HG02884 (cell line): ENCODE measurements around the gene AMDHD2.
"Not testable (repeated sequence)": the region's sequence is repeated elsewhere in the genome, so short reads cannot be mapped to it uniquely, and the experiment has no call there.

ENCODE experiments used
- ATAC-seq: cut with Tn5 transposase; IDR thresholded peaks from one replicate; pipeline ENCODE4 v1.9.1; 2021; ENCODE audit warnings: mild to moderate bottlenecking, moderate library complexity; ENCODE audit not compliant: unreplicated experiment

The AMDHD2 gene

GRCh38 chr16:2520097-2520783, at the start of gene AMDHD2:
Gene AMDHD2, plus strand, starts transcription at chr16:2520371. Its CDS starts 88 bp downstream, at chr16:2520459.
- ATAC-seq: no peak

GRCh38 chr16:2470603-2471015, 49.6 kb upstream of the AMDHD2 start:
- ATAC-seq: no peak

DNA sequence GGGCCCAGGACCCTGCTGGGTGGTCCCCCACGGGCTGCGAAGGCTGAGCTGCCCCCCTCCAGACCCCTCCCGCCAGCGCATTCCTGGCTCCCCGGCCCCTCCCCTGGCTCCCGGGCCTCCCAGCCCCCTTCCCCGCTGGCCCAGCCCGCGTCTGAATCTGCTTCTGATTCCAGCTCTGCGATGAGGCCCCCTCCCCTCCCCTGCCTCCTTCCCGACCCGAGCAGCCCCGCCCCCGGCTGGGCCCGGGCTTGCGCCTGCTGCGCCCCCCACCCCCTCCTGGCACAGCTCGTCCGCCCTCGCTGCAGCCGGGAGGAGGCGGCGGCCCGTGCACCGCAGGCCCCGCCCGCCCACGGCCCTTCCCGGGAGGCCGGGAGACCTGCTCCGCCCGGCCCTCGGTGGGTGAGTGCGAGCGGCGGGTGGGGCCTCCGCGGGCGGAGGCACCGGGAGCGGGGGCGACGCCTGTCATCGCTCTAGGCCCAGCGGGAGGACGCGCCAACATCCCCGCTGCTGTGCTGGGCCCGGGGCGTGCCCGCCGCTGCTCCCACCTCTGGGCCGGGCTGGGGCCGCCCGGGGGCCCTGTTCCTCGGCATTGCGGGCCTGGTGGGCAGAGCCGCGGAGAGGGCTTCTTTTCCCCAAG, 49.0 kb upstream of the AMDHD2 start, which contains the start of gene NTN3:
Gene NTN3 (plus strand): TSS at position 282 of the 637 bp plus-strand sequence. CDS start 405 bp downstream, outside the sequence.
- no peak for ATAC-seq

DNA sequence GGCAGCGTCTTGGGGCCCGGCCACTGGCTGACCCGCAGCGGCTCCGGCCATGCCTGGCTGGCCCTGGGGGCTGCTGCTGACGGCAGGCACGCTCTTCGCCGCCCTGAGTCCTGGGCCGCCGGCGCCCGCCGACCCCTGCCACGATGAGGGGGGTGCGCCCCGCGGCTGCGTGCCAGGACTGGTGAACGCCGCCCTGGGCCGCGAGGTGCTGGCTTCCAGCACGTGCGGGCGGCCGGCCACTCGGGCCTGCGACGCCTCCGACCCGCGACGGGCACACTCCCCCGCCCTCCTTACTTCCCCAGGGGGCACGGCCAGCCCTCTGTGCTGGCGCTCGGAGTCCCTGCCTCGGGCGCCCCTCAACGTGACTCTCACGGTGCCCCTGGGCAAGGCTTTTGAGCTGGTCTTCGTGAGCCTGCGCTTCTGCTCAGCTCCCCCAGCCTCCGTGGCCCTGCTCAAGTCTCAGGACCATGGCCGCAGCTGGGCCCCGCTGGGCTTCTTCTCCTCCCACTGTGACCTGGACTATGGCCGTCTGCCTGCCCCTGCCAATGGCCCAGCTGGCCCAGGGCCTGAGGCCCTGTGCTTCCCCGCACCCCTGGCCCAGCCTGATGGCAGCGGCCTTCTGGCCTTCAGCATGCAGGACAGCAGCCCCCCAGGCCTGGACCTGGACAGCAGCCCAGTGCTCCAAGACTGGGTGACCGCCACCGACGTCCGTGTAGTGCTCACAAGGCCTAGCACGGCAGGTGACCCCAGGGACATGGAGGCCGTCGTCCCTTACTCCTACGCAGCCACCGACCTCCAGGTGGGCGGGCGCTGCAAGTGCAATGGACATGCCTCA, 48.3 kb upstream of the AMDHD2 start:
- ATAC-seq: no peak

GRCh38 chr16:2472488-2472864, 47.7 kb upstream of the AMDHD2 start:
- no peak for ATAC-seq

GRCh38 chr16:2472885-2473445, 47.2 kb upstream of the AMDHD2 start:
- ATAC-seq: no peak

DNA sequence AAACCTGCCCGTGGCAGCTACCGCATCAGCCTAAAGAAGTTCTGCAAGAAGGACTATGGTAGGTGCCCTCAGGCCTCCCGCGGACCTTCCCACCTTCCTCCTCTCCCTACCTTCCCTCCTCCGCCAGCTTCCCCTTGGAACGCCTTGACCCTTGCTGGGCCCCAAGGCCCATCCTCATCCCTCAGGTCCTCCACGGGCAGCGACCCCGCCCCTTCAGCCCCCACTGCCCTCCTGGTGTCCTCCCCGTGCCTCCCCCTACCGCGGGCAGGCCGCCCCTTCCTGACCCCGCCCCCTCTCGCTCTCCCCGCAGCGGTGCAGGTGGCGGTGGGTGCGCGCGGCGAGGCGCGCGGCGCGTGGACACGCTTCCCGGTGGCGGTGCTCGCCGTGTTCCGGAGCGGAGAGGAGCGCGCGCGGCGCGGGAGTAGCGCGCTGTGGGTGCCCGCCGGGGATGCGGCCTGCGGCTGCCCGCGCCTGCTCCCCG, 46.7 kb upstream of the AMDHD2 start:
- no peak for ATAC-seq

DNA sequence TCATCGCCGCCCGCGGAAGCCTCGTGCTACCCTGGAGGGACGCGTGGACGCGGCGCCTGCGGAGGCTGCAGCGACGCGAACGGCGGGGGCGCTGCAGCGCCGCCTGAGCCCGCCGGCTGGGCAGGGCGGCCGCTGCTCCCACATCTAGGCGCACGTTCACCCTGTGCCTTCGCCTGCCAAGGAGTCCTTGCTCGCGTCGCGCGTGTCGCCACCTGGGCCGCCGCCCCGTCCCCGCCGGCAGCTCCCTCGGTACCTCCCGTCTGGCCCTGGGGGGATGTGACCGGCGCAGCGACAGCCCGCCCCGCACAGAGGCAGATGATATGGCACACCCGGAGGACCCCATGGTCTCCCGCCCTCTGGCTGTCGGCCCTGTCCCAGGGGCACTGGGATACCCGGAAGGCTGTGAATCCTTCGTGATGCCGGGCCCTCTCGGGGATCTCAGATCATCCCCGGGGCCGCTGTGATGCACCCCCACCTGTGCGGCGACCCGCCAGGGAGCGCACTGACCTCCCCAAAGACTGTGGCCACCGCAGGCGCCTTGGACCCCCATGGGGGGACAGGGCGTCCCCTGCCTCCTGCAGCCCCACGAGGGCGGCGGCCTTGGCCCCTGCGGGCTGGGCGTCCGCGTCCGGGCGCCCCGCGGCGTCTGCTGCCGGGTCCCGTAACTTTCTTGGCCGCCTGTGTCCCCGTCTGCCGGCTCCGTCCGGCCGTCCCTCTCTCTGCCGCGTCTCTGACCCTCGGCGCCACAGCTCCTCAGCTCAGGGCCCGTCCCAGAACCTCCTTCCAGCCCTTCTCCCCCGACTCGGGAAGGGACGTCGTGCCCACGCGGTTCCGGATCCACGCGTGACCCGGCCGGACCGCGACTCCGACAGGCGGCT, 45.9 kb upstream of the AMDHD2 start:
- ATAC-seq: no peak

DNA sequence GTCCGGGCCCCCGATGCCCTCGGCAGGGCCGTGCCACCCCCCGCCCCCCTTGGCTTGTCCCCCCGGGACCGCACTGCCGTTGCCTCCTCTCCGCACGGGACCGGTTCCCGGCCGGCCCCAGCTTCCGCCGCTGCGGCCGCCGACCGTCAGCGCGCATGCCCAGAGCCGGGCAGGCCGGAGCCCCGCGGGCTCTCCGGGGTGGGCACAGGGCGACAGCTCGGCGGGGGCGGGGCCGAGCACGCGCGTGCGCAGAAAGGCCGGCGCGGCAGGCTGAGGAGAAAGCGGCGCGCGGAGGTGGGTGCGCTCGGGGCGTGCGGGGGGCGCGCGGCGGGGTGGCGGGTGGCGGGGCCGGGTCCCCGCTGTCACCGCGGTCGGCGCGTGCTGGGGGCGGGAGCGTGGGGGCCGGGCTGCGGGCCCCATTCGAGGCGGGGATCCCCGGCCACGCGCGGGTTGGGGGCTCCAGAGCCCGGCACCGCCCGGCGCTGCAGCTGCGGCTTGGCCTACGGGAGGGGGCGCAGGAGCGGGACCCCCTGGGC, 45.2 kb upstream of the AMDHD2 start, which contains the start of gene TBC1D24:
Gene TBC1D24 (plus strand): TSS at position 251 of the 536 bp plus-strand sequence. CDS start 21,022 bp downstream, outside the sequence.
- no peak for ATAC-seq

DNA sequence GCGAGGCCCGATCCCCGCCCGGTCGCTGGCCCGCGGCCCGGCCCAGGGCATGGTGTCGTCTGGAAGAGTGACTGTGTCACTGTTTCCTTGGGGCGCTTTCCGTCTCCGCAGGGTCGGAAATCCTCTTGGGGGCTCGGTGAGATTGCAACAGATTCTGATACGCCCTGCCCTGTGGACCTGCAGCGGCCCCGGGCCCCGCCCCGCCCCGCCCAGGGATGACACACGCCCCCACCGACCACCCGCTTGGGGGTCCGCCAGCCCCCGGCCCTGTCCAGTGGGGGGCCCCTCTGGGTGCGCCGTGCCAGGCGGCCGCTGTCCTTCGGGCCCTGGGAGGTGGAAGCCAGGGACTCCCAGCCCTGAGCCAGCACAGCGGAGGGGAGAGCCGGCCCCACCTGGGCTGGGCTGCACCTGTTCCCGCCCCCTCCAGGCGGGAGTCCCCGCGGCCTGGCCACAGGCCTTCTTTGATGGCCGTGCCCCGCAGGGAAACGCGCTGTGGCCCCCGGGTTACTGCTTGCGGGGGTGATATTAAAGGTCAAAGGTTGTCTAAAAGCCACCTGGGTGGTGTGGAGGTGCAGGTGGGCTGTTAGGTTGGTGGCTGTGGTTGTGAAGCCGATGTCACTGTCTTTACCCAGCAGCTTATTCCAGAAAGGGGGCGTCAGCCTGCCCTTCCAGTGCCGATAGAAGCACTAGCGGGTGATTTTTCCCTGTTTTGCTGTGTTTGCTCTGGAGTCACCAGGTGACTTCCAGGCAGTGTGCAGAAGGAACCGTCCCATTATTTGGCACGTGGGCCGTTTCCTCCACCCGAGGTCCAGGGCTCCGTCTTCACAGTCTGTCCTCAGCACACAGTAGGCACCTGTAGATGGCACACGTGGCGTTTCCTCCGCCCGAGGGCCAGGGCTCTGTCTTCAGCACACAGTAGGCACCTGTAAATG, 44.5 kb upstream of the AMDHD2 start:
- no peak for ATAC-seq

GRCh38 chr16:2476345-2476720, 43.8 kb upstream of the AMDHD2 start:
- no peak for ATAC-seq

GRCh38 chr16:2476741-2477140, 43.4 kb upstream of the AMDHD2 start:
- no peak for ATAC-seq

- ATAC-seq: no peak
Observed at GRCh38 chr16:2477327-2477726, 42.8 kb upstream of the AMDHD2 start.

DNA sequence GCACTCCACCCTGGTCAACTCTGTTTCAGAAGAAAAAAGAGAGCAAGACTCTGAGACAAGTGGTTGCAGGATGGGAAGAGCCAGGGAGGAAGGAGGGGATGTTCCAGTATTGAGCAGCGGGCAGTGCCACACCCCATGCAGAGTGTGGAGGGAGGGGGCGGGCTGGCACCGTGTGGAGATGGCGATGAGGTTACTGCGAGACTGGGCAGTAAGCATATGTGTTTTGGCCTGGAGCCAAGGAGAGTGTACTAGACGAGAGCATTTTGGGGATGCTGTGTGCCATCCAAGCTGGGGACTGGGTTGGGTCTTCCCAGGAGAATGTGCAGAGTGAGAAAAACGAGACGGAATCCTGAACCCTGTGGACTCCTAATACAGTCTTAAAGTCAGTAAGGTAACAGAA, 41.9 kb upstream of the AMDHD2 start:
- no peak for ATAC-seq

GRCh38 chr16:2479996-2480395, 40.2 kb upstream of the AMDHD2 start:
- not testable (repeated sequence) for ATAC-seq

GRCh38 chr16:2480948-2481347, 39.2 kb upstream of the AMDHD2 start:
- ATAC-seq: no peak

DNA sequence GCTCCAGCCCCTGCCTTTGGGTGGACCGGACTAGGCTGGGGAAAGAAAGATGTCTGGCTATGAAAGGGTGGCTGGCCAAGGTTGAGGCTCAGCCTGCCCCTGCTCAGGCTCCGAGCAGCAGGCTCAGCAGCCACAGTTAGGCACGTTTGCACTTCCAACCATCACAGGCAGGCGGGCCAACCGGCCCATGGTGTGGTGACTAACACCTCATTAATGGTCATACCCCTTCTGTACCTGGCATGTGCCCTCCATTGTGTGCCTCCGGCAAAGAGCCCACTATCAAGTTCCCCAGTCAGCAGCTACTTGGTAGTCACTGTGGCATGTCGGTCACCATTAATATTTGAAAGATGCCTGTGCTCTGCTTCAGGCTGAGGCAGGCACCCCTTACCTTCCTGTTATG, 38.5 kb upstream of the AMDHD2 start:
- no peak for ATAC-seq

- ATAC-seq: no peak
Observed at GRCh38 chr16:2482249-2482648, 37.9 kb upstream of the AMDHD2 start.
